GM12891 (cell line): Measurements from ENCODE around the gene CRKL.

Experiments
- DNase-seq: peaks from one replicate; pipeline ENCODE4 v3.0.0; 2011; ENCODE audit warnings: low spot score; ENCODE audit not compliant: insufficient read length
- FAIRE-seq: peaks from 2 replicates; lab custom pipeline; 2011; peaks lifted over from hg19 to GRCh38; lab: Jason Lieb, UNC
- PAX5 ChIP-seq: IDR thresholded peaks from 2 replicates; pipeline ENCODE4 v1.6.1; 2011; ENCODE audit warnings: low read length, moderate library complexity, mild to moderate bottlenecking; ENCODE audit not compliant: insufficient read depth, severe bottlenecking
- POLR2A ChIP-seq: IDR thresholded peaks from 2 replicates; pipeline ENCODE4 v1.6.1; 2011; ENCODE audit warnings: low read depth, low read length, control low read depth
- POLR2AphosphoS5 ChIP-seq: IDR thresholded peaks from 2 replicates; pipeline ENCODE4 v1.6.1; 2011; ENCODE audit warnings: low read depth, low read length, control low read depth
- POU2F2 ChIP-seq: IDR thresholded peaks from 2 replicates; pipeline ENCODE4 v1.6.1; 2011; ENCODE audit warnings: low read depth, mild to moderate bottlenecking, control low read depth, low read length, moderate library complexity
- SPI1 ChIP-seq: IDR thresholded peaks from 2 replicates; pipeline ENCODE4 v1.6.1; 2011; ENCODE audit warnings: low read depth, low read length, control low read depth
- TAF1 ChIP-seq: IDR thresholded peaks from 2 replicates; pipeline ENCODE4 v1.6.1; 2011; ENCODE audit warnings: low read depth, low read length, control low read depth

The CRKL gene

DNA sequence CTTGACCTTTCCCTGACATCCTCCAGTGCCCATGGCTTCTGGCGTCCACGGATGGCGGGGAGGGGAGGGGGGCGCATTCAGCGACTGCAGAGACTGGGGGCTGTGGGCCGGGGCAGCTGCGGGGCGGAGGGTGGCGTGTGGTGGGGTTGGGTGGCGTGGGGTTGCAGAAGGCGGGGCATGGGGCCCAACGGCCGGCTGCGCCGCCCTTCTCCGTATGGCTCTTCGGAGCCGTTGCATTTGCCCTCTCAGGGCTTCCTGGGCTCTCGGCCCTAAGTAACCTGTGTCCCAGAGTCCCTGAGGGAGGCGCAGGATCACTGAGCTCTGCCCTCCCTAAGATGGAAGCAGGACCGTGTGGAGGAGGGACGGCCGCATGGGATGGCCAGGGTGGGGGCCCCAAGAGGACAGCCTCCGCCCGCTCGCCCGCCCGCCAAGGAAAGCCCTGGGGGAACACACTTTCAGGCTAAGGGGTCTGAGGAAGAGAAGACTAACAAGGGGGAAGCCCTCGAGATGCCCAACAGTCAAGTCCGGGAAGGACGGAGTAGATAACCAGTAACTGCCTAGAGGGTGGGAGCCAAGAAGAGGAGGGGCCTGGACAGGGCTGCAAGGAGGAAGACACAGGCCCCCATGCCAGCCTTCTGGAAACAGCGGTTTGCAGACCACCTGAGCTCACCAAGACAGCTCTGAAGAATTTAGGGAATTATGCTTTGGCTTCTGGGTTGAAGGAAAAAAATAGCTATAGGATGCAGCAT is 40.6 kb downstream of the CRKL start:
- TF ChIP-seq POU2F2 (no peak), SPI1 (no peak), POLR2A (no peak), POLR2AphosphoS5 (no peak), PAX5 (no peak), TAF1 (no peak)
- DNase-seq, result no peak
- FAIRE-seq, result peak; percentile 16

- DNase-seq (no peak), FAIRE-seq (no peak)
- TF ChIP-seq SPI1 (no peak), POU2F2 (no peak), TAF1 (no peak), POLR2A (no peak), PAX5 (no peak), POLR2AphosphoS5 (no peak)
Observed at GRCh38 chr22:20959578-20960461, 42.6 kb downstream of the CRKL start.

GRCh38 chr22:20960609-20961008 is 43.4 kb downstream of the CRKL start:
- no peak for FAIRE-seq
- no peak for DNase-seq
- TF ChIP-seq POLR2AphosphoS5, result no peak
- no peak for TF ChIP-seq TAF1
- TF ChIP-seq SPI1, result no peak
- TF ChIP-seq POU2F2, result no peak
- TF ChIP-seq PAX5, result no peak
- TF ChIP-seq POLR2A, result no peak

- FAIRE-seq (no peak), DNase-seq (no peak)
- TF ChIP-seq POU2F2 (no peak), POLR2A (no peak), PAX5 (no peak), POLR2AphosphoS5 (no peak), SPI1 (no peak), TAF1 (no peak)
Observed at GRCh38 chr22:20962491-20962945, 45.3 kb downstream of the CRKL start.

- DNase-seq, result no peak
- no peak for FAIRE-seq
- TF ChIP-seq POLR2AphosphoS5 (no peak), SPI1 (no peak), POLR2A (no peak), PAX5 (no peak), TAF1 (no peak), POU2F2 (no peak)
Observed at GRCh38 chr22:20963201-20964052, 46.2 kb downstream of the CRKL start.

GRCh38 chr22:20964090-20964798 is 47.0 kb downstream of the CRKL start:
- FAIRE-seq, result no peak
- DNase-seq, result no peak
- TF ChIP-seq TAF1 (no peak), SPI1 (no peak), POLR2A (no peak), POU2F2 (no peak), POLR2AphosphoS5 (no peak), PAX5 (no peak)

GRCh38 chr22:20964799-20965103 is 47.5 kb downstream of the CRKL start:
- TF ChIP-seq POLR2AphosphoS5, result no peak
- no peak for TF ChIP-seq TAF1
- TF ChIP-seq POU2F2, result no peak
- no peak for TF ChIP-seq PAX5
- TF ChIP-seq POLR2A, result no peak
- TF ChIP-seq SPI1, result no peak
- no peak for FAIRE-seq
- no peak for DNase-seq
